GM06990 (cell line): ENCODE data around the gene RBM15B.

Experiments
- DNase-seq: peaks from one replicate; pipeline ENCODE4 v3.0.0-alpha.2; 2011; ENCODE audit not compliant: insufficient read length; ENCODE audit errors: extremely low read depth
- H3K27me3 ChIP-seq: replicated peaks from 2 replicates; pipeline ENCODE4 v1.6.0; 2011; ENCODE audit warnings: low read length; ENCODE audit not compliant: control insufficient read depth, insufficient read depth
- H3K36me3 ChIP-seq: 2 replicates; pipeline ENCODE4 v1.5.1; 2011; ENCODE audit warnings: low read length; ENCODE audit not compliant: control insufficient read depth, insufficient read depth
- H3K4me3 ChIP-seq: replicated peaks from 2 replicates; pipeline ENCODE4 v1.5.1; 2011; ENCODE audit warnings: low read depth, mild to moderate bottlenecking, control low read depth, low read length
- CTCF ChIP-seq: IDR thresholded peaks from 2 replicates; pipeline ENCODE4 v1.5.1; 2011; ENCODE audit warnings: low read length, control low read depth, mild to moderate bottlenecking, inconsistent platforms; ENCODE audit not compliant: insufficient read depth, poor library complexity, severe bottlenecking

RBM15B gene

GRCh38 chr3:51434746-51435327 is 43.8 kb downstream of the RBM15B start:
- no peaks in the 10 kb centered on the region for H3K27me3 ChIP-seq
- DNase-seq, result no peak
- H3K4me3 ChIP-seq, result no peak overlapping the region
- TF ChIP-seq CTCF, result peak; percentile 86
- H3K36me3 ChIP-seq, result peaks cover 4% of the 10 kb centered on the region

- no peak for TF ChIP-seq CTCF
- no peaks in the 10 kb centered on the region for H3K27me3 ChIP-seq
- H3K36me3 ChIP-seq, result peaks cover 7% of the 10 kb centered on the region
Observed at GRCh38 chr3:51436998-51437639, 46.0 kb downstream of the RBM15B start.

GRCh38 chr3:51441282-51442030 is 50.4 kb downstream of the RBM15B start:
- peaks cover 7% of the 10 kb centered on the region for H3K36me3 ChIP-seq
- H3K27me3 ChIP-seq, result no peaks in the 10 kb centered on the region
- H3K4me3 ChIP-seq, result no peak overlapping the region
- DNase-seq, result no peak
- no peak for TF ChIP-seq CTCF

More at GRCh38 chr3:51436998-51437639, 46.0 kb downstream of the RBM15B start:
- no peak for DNase-seq
- H3K4me3 ChIP-seq, result no peak overlapping the region

- no peak overlapping the region for H3K4me3 ChIP-seq
- DNase-seq, result no peak
- H3K27me3 ChIP-seq, result no peaks in the 10 kb centered on the region
Observed at GRCh38 chr3:51445544-51446280, 54.6 kb downstream of the RBM15B start.

More at GRCh38 chr3:51445544-51446280, 54.6 kb downstream of the RBM15B start:
- no peak for TF ChIP-seq CTCF
- peaks cover 5% of the 10 kb centered on the region for H3K36me3 ChIP-seq
